HepG2 (cell line): Measurements from ENCODE around the gene MLX. TPM values are rescaled to one million over a fixed set of nuclear protein-coding genes. Genes with fewer than 3 reads are reported as not detected.

Experiments
- ATF7 ChIP-seq, 2 experiments: fragments of 450-650 bp in 1 of 2; sonication (generic) in 1 of 2; formaldehyde crosslinking in 1 of 2; IDR thresholded peaks; 2 replicates each; pipeline versions ENCODE4 v1.4.0 to v1.6.1; 2016 to 2020; ENCODE audit warnings: antibody characterized with exemption in 1 of 2, mild to moderate bottlenecking in 1 of 2, missing genetic modification reagents in 1 of 2
- DMAP1 ChIP-seq: IDR thresholded peaks from 2 replicates; pipeline ENCODE4 v1.6.1; 2016
- MYPOP ChIP-seq: sonication (generic); formaldehyde crosslinking; IDR thresholded peaks from 2 replicates; pipeline ENCODE4 v1.8.1; 2023; ENCODE audit warnings: mild to moderate bottlenecking, moderate library complexity, missing genetic modification reagents
- NR2F1 ChIP-seq, 2 experiments: fragments of 450-650 bp in 1 of 2; formaldehyde crosslinking in 1 of 2; IDR thresholded peaks; 2 replicates each; pipeline versions ENCODE4 v1.5.0 to v1.6.1; 2016 to 2020; ENCODE audit warnings: mild to moderate bottlenecking in 1 of 2, missing compliant biosample characterization in 1 of 2, missing genetic modification reagents in 1 of 2, moderate library complexity in 1 of 2
- NR2F6 ChIP-seq, 2 experiments: IDR thresholded peaks; 2 replicates each; pipeline ENCODE4 v1.6.1; 2016; ENCODE audit warnings: antibody characterized with exemption in 1 of 2, mild to moderate bottlenecking in 1 of 2
- RXRA ChIP-seq: sonication (generic); formaldehyde crosslinking; IDR thresholded peaks from 2 replicates; pipeline ENCODE4 v1.5.1; 2020; ENCODE audit warnings: missing genetic modification reagents
- RXRB ChIP-seq: IDR thresholded peaks from 2 replicates; pipeline ENCODE4 v1.6.1; 2016; ENCODE audit warnings: borderline replicate concordance, missing genetic modification reagents, missing compliant biosample characterization
- SRF ChIP-seq: IDR thresholded peaks from 2 replicates; pipeline ENCODE4 v1.6.1; 2011; ENCODE audit warnings: mild to moderate bottlenecking, low read depth, low read length, moderate library complexity
- TGIF2 ChIP-seq: IDR thresholded peaks from 2 replicates; pipeline ENCODE4 v1.6.1; 2016; ENCODE audit warnings: control low read depth, missing compliant biosample characterization
- ZFP41 ChIP-seq: sonication (generic); formaldehyde crosslinking; IDR thresholded peaks from 2 replicates; pipeline ENCODE4 v1.4.0; 2020; ENCODE audit warnings: mild to moderate bottlenecking, missing genetic modification reagents, borderline replicate concordance
- ZNF274 ChIP-seq: sonication (generic); formaldehyde crosslinking; IDR thresholded peaks from 2 replicates; pipeline ENCODE4 v1.5.1; 2020; ENCODE audit warnings: mild to moderate bottlenecking, missing genetic modification reagents
- polyA plus RNA-seq, 8 experiments: library from polyadenylated mRNA; depleted of rRNA in 3 of 8; stranded (reverse) in 7 of 8; unstranded in 1 of 8; fragments of >200 nt; fragmentation: Illumina TruSeq in 4 of 8; extraction: Trizol in 4 of 8; gene quantifications; 2 replicates each; pipeline versions ENCODE4 v1.2.1 to v1.2.3, GENCODE V29; 2011 to 2016; ENCODE audit warnings: low read depth in 4 of 8, missing spikeins in 1 of 8, mixed read lengths in 1 of 8; ENCODE audit not compliant: insufficient read depth in 1 of 8
- total RNA-seq, 5 experiments: library from RNA; depleted of rRNA; stranded (reverse); fragments of >200 nt; fragmentation: Illumina TruSeq; extraction: Trizol; gene quantifications; 2 replicates each; pipeline ENCODE4 v1.2.3, GENCODE V29; 2016; ENCODE audit warnings: low read depth in 1 of 5
- TF ChIP-seq, protein P1 (sequence below): sonication (generic); formaldehyde crosslinking; IDR thresholded peaks from 2 replicates; pipeline ENCODE4 v1.4.0; 2020; ENCODE audit warnings: missing genetic modification reagents
- TF ChIP-seq, protein P2 (sequence below): sonication (generic); formaldehyde crosslinking; IDR thresholded peaks from one replicate; pipeline ENCODE4 v1.5.1; 2020; ENCODE audit warnings: mild to moderate bottlenecking, missing genetic modification reagents; ENCODE audit errors: not compliant biosample characterization

The MLX gene
- total and polyA plus RNA-seq, 2 of the 13 experiments (the other 11 are each of a cell fraction or from before 2014, with no cell fraction given), result 38.9 to 74.4 TPM

GRCh38 chr17:42519546-42520491 lies 47.1 kb upstream of the MLX start (continued):
- TF ChIP-seq, protein P1, sequence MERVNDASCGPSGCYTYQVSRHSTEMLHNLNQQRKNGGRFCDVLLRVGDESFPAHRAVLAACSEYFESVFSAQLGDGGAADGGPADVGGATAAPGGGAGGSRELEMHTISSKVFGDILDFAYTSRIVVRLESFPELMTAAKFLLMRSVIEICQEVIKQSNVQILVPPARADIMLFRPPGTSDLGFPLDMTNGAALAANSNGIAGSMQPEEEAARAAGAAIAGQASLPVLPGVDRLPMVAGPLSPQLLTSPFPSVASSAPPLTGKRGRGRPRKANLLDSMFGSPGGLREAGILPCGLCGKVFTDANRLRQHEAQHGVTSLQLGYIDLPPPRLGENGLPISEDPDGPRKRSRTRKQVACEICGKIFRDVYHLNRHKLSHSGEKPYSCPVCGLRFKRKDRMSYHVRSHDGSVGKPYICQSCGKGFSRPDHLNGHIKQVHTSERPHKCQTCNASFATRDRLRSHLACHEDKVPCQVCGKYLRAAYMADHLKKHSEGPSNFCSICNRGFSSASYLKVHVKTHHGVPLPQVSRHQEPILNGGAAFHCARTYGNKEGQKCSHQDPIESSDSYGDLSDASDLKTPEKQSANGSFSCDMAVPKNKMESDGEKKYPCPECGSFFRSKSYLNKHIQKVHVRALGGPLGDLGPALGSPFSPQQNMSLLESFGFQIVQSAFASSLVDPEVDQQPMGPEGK, result peak; percentile 46
- TF ChIP-seq SRF (peak; percentile 96), NR2F6 (IDR thresholded peaks at IDR 0.05) (peak; percentile 70), NR2F6 (CRISPR knock-in tag; IDR thresholded peaks at IDR 0.05) (peak; percentile 44; the same call in 1 of the 2 replicates), MYPOP (CRISPR knock-in tag) (no peak), RXRB (CRISPR knock-in tag) (peak; percentile 62), RXRA (CRISPR knock-in tag) (peak; percentile 45), ZFP41 (CRISPR knock-in tag) (no peak), ATF7 (IDR thresholded peaks at IDR 0.05) (no peak), ATF7 (CRISPR knock-in tag; IDR thresholded peaks at IDR 0.05) (0 out of 2 replicates have a peak, but pooled peaks have one; percentile 48), NR2F1 (CRISPR knock-in tag; IDR thresholded peaks at IDR 0.05) (peak in 1 of 2 experiments; percentile 76; a peak in 2 of 4 replicates), DMAP1 (CRISPR knock-in tag) (peak; percentile 0; the same call in 1 of the 2 replicates), TGIF2 (peak; percentile 65; the same call in 1 of the 2 replicates), ZNF274 (0 out of 2 replicates have a peak, but pooled peaks have one; percentile 38)
- TF ChIP-seq, protein P2, sequence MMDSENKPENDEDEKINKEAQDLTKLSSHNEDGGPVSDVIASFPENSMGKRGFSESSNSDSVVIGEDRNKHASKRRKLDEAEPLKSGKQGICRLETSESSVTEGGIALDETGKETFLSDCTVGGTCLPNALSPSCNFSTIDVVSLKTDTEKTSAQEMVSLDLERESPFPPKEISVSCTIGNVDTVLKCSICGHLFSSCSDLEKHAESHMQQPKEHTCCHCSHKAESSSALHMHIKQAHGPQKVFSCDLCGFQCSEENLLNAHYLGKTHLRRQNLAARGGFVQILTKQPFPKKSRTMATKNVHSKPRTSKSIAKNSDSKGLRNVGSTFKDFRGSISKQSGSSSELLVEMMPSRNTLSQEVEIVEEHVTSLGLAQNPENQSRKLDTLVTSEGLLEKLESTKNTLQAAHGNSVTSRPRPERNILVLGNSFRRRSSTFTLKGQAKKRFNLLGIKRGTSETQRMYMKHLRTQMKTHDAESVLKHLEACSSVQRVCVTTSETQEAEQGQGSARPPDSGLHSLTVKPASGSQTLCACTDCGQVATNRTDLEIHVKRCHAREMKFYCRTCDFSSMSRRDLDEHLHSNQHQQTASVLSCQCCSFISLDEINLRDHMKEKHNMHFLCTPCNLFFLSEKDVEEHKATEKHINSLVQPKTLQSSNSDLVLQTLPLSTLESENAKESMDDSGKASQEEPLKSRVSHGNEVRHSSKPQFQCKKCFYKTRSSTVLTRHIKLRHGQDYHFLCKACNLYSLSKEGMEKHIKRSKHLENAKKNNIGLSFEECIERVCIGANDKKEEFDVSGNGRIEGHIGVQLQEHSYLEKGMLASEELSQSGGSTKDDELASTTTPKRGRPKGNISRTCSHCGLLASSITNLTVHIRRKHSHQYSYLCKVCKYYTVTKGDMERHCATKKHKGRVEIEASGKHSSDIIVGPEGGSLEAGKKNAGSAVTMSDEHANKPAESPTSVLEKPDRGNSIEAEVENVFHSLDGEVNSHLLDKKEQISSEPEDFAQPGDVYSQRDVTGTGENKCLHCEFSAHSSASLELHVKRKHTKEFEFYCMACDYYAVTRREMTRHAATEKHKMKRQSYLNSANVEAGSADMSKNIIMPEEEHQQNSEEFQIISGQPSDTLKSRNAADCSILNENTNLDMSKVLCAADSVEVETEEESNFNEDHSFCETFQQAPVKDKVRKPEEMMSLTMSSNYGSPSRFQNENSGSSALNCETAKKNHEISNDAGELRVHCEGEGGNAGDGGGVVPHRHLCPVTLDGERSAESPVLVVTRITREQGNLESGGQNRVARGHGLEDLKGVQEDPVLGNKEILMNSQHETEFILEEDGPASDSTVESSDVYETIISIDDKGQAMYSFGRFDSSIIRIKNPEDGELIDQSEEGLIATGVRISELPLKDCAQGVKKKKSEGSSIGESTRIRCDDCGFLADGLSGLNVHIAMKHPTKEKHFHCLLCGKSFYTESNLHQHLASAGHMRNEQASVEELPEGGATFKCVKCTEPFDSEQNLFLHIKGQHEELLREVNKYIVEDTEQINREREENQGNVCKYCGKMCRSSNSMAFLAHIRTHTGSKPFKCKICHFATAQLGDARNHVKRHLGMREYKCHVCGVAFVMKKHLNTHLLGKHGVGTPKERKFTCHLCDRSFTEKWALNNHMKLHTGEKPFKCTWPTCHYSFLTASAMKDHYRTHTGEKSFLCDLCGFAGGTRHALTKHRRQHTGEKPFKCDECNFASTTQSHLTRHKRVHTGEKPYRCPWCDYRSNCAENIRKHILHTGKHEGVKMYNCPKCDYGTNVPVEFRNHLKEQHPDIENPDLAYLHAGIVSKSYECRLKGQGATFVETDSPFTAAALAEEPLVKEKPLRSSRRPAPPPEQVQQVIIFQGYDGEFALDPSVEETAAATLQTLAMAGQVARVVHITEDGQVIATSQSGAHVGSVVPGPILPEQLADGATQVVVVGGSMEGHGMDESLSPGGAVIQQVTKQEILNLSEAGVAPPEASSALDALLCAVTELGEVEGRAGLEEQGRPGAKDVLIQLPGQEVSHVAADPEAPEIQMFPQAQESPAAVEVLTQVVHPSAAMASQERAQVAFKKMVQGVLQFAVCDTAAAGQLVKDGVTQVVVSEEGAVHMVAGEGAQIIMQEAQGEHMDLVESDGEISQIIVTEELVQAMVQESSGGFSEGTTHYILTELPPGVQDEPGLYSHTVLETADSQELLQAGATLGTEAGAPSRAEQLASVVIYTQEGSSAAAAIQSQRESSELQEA (CRISPR knock-in tag), result peak; percentile 73
